ENCODE data around the gene PARP6. TPM values are rescaled to one million over a fixed set of nuclear protein-coding genes. Genes with fewer than 3 reads are reported as not detected.
"Not testable (repeated sequence)": the region's sequence is repeated elsewhere in the genome, so short reads cannot be mapped to it uniquely, and the experiment has no call there.

PARP6 gene
- total RNA-seq, 1 experiment from 2014 or later = 41.9 TPM

- no peak for ATAC-seq
- Mint-ChIP-seq H3K9me3 (no peaks in the 10 kb centered on the region), H3K27ac (no peak overlapping the region), H3K4me1 (no peaks in the 10 kb centered on the region), H3K4me3 (no peak overlapping the region), H3K36me3 (no peaks in the 10 kb centered on the region), H3K27me3 (ENCODE audit: low read depth) (peaks cover 48% of the 10 kb centered on the region)
- DNase-seq (ENCODE audit: low spot score) = no peak
- ChIA-PET CTCF (no interaction called here), POLR2A (no interaction called here)
- TF ChIP-seq HMGXB4 (CRISPR knock-in tag; IDR thresholded peaks at IDR 0.05) (no peak), HMGA2 (CRISPR knock-in tag; IDR thresholded peaks at IDR 0.05) (no peak)
Measured at GRCh38 chr15:72280751-72281150, 8.4 kb upstream of the PARP6 start.

GRCh38 chr15:72278737-72279136, 6.4 kb upstream of the PARP6 start:
- ChIA-PET CTCF (interaction anchor here (1.2 kb wide), 1 partner anchor 52 kb away, joined by 5 read pairs; no protein-coding TSS in a partner anchor), POLR2A (interaction anchor here (0.6 kb wide), 1 partner anchor 50 kb away, joined by 4 read pairs; no protein-coding TSS in a partner anchor)
- Mint-ChIP-seq H3K9me3 (no peaks in the 10 kb centered on the region), H3K4me1 (no peaks in the 10 kb centered on the region), H3K27ac (no peak overlapping the region), H3K36me3 (no peaks in the 10 kb centered on the region), H3K27me3 (ENCODE audit: low read depth) (peaks cover 55% of the 10 kb centered on the region), H3K4me3 (no peak overlapping the region)
- no peak for DNase-seq (ENCODE audit: low spot score)
- ATAC-seq = no peak
- TF ChIP-seq ELF4 (CRISPR knock-in tag; IDR thresholded peaks at IDR 0.05; ENCODE audit: low read depth) (no peak), GABPB1 (CRISPR knock-in tag; IDR thresholded peaks at IDR 0.05) (no peak), ATF1 (CRISPR knock-in tag; IDR thresholded peaks at IDR 0.05) (no peak), PREB (CRISPR knock-in tag; IDR thresholded peaks at IDR 0.05; ENCODE audit: borderline replicate concordance) (no peak), AFF4 (CRISPR knock-in tag; IDR thresholded peaks at IDR 0.05; ENCODE audit: borderline replicate concordance) (no peak), ZNF121 (CRISPR knock-in tag; IDR thresholded peaks at IDR 0.05) (no peak), GRHL2 (CRISPR knock-in tag; IDR thresholded peaks at IDR 0.05; ENCODE audit: insufficient replicate concordance, severe bottlenecking) (no peak), CREM (CRISPR knock-in tag; IDR thresholded peaks at IDR 0.05) (no peak)

- Mint-ChIP-seq H3K27ac (no peak overlapping the region), H3K9me3 (no peaks in the 10 kb centered on the region), H3K4me3 (no peak overlapping the region), H3K36me3 (no peaks in the 10 kb centered on the region), H3K27me3 (ENCODE audit: low read depth) (peaks cover 51% of the 10 kb centered on the region), H3K4me1 (peaks cover 12% of the 10 kb centered on the region)
- TF ChIP-seq MYBL2 (CRISPR knock-in tag; IDR thresholded peaks at IDR 0.05) (no peak), SOX15 (CRISPR knock-in tag; IDR thresholded peaks at IDR 0.05) (no peak), MLX (CRISPR knock-in tag; IDR thresholded peaks at IDR 0.05) (no peak), ZNF532 (CRISPR knock-in tag; IDR thresholded peaks at IDR 0.05; ENCODE audit: borderline replicate concordance) (no peak), FOXJ3 (CRISPR knock-in tag; IDR thresholded peaks at IDR 0.05; ENCODE audit: borderline replicate concordance) (no peak)
- no peak for ATAC-seq
- ChIA-PET CTCF (interaction anchor here (1.3 kb wide), 1 partner anchor 9 kb away, joined by 5 read pairs; no protein-coding TSS in a partner anchor), POLR2A (no interaction called here)
- DNase-seq (ENCODE audit: low spot score) = no peak
Measured at GRCh38 chr15:72276326-72276700, 4.0 kb upstream of the PARP6 start.

GRCh38 chr15:72275635-72276325, 3.4 kb upstream of the PARP6 start:
- H3K27ac Mint-ChIP-seq, ATAC-seq: not testable (repeated sequence)
- peaks cover 47% of the 10 kb centered on the region for H3K27me3 Mint-ChIP-seq (ENCODE audit: low read depth)

More at GRCh38 chr15:72275635-72276325, 3.4 kb upstream of the PARP6 start:
- DNase-seq (ENCODE audit: low spot score); H3K36me3 Mint-ChIP-seq; POLR2A ChIA-PET; H3K9me3 Mint-ChIP-seq; H3K4me3 Mint-ChIP-seq: not testable (repeated sequence)
- H3K4me1 Mint-ChIP-seq = peaks cover 16% of the 10 kb centered on the region
- CTCF ChIA-PET = interaction anchor here (1.3 kb wide), 1 partner anchor 10 kb away, joined by 5 read pairs; no protein-coding TSS in a partner anchor
